NCI-H774 (cell line): ENCODE results near the gene CMSS1.

Experiments used
- DNase-seq: peaks from one replicate; lab custom pipeline; 2025; lab: John Stamatoyannopoulos, UW

The CMSS1 gene

DNA sequence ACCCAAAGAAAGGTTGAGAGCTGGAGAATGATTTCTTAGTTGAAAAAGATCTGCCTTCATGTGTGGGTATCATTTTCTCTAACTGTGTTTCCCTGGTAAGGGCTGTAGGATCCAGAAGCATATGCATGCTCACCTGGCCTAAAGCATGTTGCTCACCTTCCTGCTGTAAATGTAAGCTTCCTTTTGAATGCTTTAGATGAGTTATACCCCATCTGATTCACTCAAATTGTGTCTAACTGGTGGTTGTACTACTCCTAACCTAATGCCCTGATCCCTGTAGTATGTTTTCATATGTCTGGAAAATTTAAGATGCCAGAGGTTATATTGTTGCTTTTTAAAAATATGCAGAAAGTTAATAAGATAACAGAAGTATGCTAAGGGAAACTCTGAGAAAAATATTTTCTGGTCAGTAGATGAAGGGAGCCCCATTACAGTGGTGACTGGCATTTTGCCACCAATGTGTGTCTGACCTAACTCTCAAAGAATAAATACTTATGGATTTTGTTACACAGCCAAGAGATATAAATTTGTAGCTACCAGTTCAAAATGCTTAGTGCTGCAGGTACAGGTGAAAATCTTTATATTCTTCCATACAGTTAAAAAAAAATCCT lies 289.0 kb downstream of the CMSS1 start:
- DNase-seq = no peak

DNA sequence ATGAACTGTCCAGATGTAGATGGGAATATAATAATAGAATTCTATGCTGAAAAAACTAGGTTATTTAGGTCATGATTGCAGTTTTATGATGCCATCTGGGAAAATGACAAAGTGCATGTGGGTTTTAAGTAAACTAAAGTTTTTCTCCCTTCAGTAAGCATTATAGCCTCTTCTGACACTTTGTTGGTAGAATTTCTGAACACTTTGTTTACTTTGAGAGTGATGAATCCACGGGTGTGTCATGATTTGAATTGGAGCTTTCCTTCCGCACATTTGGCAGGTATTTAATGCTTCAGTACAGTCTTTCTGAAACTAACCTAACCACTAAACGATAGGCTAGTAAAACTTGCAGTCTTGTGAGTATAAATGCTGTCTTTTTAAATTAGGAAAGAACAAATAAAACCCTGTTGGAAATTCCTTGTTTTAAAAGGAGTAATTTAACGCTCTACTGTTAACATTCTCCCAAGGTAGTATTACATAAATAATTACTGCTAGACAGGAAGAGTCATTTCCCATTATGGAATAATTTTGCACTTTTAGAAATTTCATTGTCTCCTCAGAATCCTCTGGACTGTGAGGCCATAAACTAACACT lies 289.7 kb downstream of the CMSS1 start:
- no peak for DNase-seq

DNA sequence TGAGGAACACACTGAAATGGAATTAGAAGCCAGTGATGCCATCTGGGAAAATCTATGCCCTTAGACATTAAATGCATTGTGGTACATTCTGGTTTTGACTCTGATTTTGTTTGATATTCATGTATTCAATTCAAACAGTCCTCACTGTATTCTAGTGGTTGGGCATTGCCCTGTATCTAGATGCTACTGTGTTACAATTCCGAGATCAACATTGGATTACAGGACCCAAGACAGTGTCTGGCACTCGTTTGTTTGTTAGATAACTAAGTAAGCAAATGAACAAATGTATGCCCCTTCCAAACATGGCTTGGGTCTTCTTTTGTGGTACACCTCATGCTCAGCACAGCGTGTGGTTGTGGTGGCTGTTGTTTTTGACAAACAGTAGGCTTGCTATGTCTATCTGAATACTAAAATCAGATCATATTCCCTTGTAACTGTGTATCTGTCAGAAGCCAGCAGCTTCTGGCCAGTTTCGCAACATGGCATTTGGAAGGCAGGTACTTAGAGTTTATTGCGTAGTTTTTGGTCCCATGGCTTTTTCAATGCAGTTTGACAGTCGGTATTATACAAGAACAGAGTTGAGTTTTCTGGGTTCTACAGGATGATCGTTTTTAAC lies 290.9 kb downstream of the CMSS1 start:
- DNase-seq = no peak

DNA sequence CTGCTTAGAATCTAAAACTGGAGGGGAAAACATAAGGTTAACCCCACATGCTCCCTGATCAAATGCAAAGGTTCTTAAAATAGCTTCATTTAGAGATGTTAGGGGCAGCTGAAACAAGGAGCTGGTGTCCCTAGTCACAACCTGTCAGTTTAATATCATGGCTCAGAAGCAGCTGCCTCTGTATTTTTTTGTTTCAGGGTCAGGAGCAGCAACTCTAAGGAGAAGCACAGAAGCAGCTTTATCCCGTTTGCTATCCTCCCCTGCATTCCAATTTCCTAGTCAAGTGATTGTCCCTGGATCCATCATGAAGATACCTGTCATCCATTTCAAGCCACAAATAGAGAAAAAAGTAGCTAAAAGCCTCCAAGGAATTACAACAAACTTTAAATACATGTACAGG lies 292.5 kb downstream of the CMSS1 start:
- no peak for DNase-seq

DNA sequence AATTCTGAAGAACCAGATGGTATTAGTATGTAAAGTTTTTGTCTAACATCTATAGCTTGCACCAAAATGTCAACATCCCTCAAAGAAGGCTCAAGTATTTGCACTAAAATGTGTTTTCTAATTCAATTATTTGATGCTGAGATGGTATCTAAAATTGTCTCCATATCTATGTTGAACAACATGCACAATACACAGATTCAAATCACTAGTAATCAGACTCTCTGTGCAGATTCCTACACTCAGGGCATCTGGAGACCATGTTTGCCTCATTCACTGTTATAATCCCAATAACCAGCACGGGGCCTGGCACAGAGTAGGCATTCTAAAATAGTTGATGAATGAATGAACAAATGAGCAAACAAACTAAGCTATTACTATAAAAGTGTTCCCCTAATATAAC lies 294.1 kb downstream of the CMSS1 start:
- no peak for DNase-seq

DNA sequence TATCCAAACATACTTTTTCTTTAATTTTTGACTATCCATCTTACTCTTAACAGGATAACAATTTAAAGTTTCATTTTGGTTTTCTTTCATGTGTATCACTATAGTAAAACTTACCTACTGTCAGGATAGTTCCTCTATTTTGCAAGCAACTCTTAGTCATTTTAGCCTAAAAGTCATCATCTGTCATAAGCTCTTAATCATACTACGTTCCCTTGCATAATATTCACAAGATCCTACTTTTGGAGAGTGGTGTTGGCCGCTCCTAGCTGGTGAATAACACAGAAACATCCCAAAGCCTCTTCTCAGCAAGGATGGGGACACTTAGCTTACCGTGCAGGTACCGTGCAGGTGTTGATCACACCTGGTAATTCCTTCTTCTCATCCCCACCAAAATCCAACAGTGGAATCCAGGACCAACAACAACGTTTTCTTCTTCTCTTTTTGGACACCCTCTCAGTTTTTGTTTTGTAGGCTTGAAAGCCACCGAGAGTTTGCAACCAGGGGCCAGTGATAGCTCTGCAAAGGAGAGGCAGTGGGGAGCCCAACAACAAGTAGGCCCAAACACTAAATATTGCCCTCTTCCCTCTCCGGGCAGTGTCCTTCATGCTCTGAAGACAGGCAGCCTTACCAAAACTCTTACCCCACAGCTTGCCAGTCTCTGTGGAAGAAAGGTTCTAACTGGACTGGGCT lies 296.2 kb downstream of the CMSS1 start:
- no peak for DNase-seq

DNA sequence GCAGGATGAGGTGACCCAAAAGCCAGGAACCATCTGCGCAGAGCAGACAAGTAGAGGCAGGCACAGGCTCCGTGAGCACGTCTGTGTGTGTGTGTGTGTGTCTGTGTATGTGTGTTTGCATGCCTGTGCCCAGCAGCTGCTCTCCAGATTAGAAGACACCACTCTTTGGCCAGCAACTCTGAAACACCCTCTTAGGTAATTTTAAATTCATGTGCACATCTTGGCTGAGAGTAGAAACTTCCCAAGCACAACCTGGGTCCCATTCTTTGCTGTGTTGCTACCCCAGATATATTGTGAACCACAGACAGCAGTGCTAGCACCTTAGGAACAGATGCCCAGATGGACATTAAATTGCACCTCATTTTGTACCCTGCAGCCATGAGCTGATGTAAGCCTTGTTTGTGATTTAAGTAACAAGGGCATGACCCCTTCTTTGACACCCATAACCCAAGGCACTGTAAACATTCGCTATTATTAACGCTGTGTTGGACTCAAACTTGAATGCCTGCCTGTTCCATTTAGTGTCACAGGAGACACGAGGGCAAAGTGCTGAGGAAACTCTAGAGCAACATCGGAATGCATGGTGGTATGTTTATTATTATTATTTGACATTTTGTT lies 296.9 kb downstream of the CMSS1 start, which contains the start of gene FILIP1L:
Gene FILIP1L (minus strand): TSS at position 89 of the 618 bp plus-strand sequence.
- no peak for DNase-seq

DNA sequence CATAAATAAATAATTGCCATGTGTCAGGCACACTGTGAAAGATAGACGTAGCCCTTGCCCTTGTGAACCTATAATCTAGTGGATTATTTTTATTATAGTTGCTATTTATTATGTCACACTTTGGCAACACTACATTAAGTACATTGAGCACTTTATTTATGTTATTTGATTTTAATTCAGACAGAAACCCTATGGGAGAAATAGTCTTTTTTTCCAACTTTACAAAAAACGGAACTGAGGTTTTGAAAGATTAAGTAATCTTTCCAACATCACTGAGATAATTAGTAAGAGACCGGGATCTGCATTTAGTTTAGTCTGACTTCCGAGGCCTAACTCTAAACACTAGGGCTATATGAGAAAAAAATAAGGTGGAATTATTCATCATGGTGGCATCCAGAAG lies 299.4 kb downstream of the CMSS1 start:
- DNase-seq = no peak

DNA sequence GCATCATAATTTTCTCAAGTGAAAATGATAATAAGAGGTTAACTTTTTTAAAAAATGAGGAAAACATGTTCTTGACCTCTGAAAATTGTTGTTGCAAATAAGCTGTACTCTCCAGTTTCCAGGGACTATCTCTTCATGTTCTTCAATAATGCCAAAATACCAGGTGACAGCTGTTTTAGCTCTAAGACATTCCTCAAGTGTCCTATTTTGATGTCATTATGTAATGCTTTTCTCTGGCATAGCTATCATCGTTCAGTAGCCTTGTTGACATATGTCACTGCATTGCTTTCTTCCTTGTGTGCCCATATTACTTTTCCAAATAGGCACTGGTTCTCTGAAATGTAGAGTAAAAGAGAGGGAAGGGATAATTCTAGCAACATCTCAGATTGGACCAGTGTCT lies 302.4 kb downstream of the CMSS1 start:
- DNase-seq = no peak

DNA sequence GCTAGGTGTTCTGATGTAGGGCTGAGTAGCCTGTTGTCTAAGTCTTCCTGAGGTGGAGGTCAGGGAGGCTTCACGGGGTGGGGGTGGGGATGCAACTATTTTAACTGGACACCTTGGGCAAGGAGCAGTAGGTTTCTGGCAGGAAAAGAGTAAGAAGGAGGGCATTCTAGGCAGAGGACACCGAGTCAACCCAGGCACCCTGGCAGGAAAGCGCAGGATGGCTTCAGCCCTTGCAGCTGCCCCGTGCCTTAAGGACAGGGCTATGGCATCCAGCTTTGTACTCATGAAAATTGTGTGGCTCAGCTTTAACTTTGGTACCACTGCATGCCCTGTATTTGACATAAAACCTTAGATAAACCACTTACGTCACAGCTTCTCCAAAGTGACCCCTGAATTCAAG lies 303.0 kb downstream of the CMSS1 start:
- no peak for DNase-seq

DNA sequence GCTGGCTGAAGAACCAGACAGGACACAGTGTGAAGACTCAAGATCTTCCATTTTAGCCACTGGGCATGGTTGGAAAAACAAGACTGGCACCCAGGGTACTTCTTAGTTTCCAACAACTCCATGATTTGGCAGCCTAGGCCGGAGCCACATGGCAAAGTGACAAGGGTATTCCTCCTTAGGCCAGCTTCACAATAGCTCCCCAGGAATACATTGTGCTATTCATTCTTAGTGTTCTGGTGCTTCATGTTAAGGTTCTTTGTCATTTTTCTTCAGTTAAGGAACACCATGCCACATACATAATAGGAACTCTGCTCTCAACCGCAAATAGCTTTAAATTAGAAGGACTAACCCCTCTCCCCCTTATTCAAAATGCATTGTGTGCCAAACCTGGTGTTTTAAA lies 304.7 kb downstream of the CMSS1 start:
- no peak for DNase-seq

DNA sequence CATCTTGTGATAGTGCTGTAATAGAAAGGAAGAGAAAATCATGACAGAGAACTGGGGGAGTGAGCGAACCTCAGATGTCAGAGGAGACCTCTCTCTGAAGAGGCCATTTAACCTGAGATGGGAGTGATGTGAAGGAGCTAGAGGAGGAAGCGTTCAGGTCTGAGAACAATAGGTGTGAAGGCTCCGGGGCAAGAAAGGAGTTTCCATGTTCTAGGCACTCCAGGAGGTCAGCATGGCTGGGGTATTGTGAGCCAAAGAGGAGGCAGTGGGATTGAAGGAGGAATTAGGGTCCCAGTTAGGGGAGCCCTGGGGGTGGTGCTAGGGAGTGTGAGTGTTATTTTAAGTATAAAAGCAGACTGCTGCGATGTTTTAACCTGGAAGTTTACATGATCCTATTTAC lies 305.4 kb downstream of the CMSS1 start:
- no peak for DNase-seq

DNA sequence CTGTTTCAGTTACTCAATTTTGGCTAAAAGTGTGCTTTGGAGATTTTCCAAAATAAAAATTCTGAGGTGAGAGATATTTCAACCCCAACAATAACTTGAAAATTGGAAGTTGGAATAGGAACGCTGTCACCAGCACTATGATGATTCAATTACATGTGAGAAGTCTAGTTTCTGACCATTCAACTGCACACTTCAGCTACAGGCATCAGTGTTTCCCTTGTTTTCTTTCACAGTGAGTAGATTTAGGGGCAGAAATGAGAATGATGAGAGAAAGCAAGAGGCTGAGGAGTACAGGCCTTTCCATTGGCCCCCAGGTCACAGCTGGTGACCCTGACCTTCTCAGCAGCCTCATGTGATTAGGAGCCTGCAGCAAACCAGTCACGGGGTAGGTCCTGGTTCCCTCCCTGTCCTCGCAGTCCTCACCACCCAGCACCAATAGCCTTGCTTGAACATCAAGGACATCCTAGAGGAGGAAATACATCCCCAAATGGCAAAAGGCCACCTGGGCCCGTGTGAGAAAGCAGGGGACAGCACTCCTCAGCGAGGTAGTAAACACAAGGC lies 306.6 kb downstream of the CMSS1 start:
- no peak for DNase-seq

DNA sequence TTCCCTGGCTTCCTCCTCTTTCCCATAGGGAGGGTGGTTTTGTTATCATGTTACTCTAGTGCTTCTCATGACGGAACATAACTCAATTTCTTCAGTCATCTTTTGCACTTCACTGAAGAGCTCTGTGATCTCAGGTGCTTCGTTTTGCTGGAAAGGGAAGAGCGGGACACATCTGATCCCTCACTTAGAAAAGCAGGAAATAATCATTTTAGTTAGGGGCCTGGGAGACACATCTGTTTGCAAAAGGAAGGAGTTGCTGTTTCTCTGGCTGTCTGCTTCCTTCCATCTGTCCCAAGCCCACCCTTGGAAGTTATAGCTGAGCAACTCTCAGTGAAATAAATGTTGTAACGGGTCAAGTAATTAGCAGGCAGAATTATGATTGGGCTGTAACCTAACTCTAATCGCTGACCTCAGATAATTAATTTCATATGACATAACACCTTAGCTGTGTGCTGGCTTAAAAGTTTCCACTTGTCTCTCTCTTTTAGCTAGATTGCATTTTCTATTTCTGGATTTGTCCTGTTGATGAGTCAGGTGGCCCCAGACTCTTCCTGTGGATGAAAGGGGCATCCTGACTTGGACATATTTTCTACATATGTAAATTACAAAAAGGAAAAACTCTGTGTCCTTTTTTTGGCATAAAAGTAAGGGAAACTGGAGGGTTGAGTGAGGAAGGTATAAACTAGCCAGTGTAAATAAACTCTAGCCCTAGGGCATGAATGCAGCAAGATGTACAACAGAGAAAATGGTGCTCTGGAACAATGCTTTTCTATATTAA lies 307.7 kb downstream of the CMSS1 start:
- no peak for DNase-seq

DNA sequence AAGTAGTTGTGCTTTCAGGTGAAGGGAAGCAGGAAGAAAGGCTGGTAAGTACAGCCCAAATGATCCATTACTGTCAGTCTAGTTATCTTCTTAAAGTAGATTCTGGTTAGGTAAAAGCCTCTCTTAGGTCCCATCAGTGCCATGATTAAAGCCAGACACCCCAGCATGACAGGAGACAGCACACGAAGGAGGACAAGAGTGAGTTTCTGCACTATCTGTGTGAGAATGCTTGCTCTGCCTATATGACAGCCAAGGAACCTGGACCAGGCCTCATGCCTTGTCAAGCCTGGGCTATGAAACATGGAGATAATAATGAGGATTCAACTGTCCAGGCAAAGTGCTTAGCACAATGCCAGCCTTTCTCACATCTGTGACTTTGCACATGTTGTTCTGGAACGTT lies 310.1 kb downstream of the CMSS1 start:
- DNase-seq = no peak

DNA sequence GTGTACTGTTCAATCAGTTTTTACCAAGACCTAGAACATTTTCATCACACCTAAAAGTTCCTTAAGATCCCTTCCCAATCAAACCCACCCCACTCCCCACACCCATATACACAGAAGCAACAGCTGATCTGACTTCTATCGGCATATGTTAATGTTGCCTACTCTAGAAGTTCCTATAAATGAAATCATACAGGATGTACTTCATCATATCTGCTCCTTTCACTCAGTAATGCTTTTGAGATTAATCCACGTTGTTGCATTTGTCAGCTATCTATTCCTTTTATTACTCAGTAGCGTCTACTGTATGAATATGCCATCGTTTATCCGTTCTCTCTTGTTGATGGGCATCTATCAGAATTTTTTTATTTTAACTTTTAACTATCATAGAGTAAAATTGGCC lies 310.9 kb downstream of the CMSS1 start:
- no peak for DNase-seq

DNA sequence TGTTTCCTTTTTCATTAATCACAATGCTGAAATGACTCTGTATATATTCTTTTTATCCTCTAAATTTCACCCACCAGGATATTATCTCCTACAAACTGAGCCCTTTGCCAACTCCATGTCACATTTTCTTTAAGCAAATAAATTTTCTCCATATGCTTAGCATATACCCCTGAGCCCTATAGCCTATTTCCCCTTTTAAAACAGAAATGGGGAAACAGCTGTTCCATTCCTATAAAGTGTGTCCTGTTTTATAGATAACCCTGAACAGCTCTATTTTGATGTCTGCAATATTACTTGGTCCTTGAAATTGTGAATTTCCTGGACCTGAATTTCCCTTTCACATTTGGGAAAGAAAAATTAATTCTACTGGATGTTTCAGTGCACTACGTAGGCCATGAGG lies 312.3 kb downstream of the CMSS1 start:
- DNase-seq = no peak

DNA sequence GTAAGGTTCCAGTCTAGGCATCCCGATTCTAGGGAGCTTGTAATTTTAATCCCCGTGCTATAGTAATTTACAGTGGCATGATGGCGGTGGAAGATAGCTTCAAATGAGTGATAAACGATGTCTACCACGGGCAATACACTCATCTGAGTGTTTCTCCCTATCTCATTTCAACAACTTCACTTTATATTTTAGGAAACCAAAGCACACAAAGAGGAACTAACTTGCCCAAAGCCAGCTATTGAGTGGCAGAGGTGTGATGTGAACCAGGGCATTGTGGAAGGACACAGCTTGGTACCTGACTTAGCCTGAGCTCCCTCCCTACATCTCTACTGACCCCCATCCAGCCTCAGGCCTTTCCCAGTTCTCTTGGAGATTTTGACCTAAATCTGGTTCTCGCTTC lies 313.6 kb downstream of the CMSS1 start:
- no peak for DNase-seq

DNA sequence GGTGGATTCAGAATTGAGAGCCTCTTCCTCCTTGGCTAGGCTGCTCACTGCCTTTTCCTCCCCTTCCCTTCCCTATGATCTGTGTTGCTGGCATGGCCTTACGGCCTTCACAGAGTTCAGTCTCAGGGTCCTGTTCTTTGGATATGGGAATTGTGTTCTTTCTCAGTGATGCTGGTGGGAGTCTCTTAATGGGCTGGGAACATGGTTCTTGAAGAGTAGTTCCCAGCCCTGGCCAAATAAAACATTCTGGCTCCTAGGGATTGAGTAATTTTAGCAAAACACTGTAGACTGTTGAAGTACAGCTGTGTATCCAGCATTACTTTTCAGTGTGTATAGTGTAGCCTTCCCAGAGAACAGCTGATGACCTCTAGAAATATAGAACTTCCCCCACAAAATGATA lies 319.3 kb downstream of the CMSS1 start:
- DNase-seq = no peak

DNA sequence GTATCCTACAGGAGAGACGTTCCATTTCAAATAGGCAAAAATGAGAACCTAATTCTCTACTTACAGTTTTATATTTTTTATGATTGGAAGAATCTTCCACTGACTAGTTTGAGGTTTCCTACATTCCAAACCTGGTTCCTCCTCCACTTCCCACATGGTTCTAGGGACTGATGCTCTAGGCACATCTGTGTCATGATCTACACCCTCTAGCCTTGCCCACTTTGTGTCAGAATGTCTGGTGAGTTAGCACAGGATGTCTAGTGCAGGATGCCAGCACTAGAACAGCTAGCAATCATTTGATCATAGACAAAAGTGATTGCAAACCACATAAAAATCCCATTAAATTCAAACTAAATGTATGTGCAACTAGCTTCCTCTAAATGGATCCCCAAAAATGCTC lies 323.3 kb downstream of the CMSS1 start:
- no peak for DNase-seq

DNA sequence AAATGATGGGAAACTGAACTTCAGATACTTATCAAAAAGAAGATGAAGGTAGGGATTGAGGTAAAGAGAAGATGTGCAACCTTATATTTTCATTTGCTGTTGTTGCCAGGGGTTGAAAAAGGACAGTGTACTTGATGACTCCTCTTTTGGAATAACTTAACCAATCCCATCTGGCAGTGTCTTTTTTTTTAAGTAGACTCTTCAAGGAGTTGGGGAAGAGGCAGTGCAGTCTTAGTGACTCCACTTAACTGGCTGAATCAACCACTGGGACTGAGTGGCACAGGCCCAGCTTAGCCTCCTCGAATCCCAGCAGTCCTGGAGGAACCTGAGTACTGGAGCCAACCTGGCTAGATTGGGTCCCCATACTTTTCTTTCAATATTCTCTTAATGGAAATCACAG lies 323.9 kb downstream of the CMSS1 start:
- no peak for DNase-seq
